Thyroid gland (tissue), 4 donors: ENCODE measurements around the gene AP3B1. TPM values are rescaled to one million over a fixed set of nuclear protein-coding genes. Genes with fewer than 3 reads are reported as not detected.
"Not testable (repeated sequence)": the region's sequence is repeated elsewhere in the genome, so short reads cannot be mapped to it uniquely, and the experiment has no call there.

Source experiments
- DNase-seq, 2 donors: peaks; one replicate each; pipeline ENCODE4 v3.0.0-alpha.2; 2019
- H3K27ac ChIP-seq, 3 donors: fragments of 200-600 bp; sonication (generic); 1 replicate in 2 of 3; 2 replicates in 1 of 3; pipeline ENCODE4 v1.5.1; 2016 to 2019; ENCODE audit warnings: mild to moderate bottlenecking in 1 of 3, moderate library complexity in 1 of 3
- H3K27me3 ChIP-seq: fragments of 200-600 bp; sonication (generic); one replicate; pipeline ENCODE4 v1.5.1; 2019
- H3K36me3 ChIP-seq, 2 donors: fragments of 200-600 bp; sonication (generic); one replicate each; pipeline ENCODE4 v1.5.1; 2016 to 2019
- H3K4me1 ChIP-seq, 2 donors: fragments of 200-600 bp; sonication (generic); one replicate each; pipeline ENCODE4 v1.5.1; 2017 to 2019
- H3K4me3 ChIP-seq, 3 donors: fragments of 200-600 bp; sonication (generic); replicated peaks in 1 of 3; 1 replicate in 2 of 3; 2 replicates in 1 of 3; pipeline ENCODE4 v1.5.1; 2016; ENCODE audit warnings: mild to moderate bottlenecking in 1 of 3
- H3K9me3 ChIP-seq: fragments of 200-600 bp; sonication (generic); one replicate; pipeline ENCODE4 v1.5.1; 2017
- CTCF ChIP-seq, 6 experiments: fragments of 200-600 bp in 3 of 6; fragments of 450-650 bp in 3 of 6; sonication (generic) in 3 of 6; IDR thresholded peaks; one replicate each; pipeline ENCODE4 v1.5.1; 2016 to 2019; ENCODE audit warnings: antibody characterized with exemption in 6 of 6, mild to moderate bottlenecking in 2 of 6, inconsistent platforms in 1 of 6, moderate library complexity in 1 of 6
- POLR2A ChIP-seq, 2 donors: fragments of 450-650 bp; IDR thresholded peaks; one replicate each; pipeline ENCODE4 v1.6.1; 2017; ENCODE audit warnings: antibody characterized with exemption in 2 of 2, mild to moderate bottlenecking in 2 of 2, moderate library complexity in 1 of 2
- WGBS, 2 donors: methylation state at CpG; one replicate each; pipeline ENCODE4 v1.1.5; 2017; 5-methylcytosine and 5-hydroxymethylcytosine counted together
- intact Hi-C: fragments of 100-400 bp; cut with DNase I; formaldehyde crosslinking; loops from one replicate; pipeline ENCODE4 v1.15.1; 2023
- total RNA-seq, 4 donors: library from RNA; depleted of rRNA; stranded (reverse); fragments of >200 nt; gene quantifications; one replicate each; pipeline ENCODE4 v1.2.3, GENCODE V29; 2016

The AP3B1 gene
- total RNA-seq, 4 donors from 2014 or later, result 60.9 to 86.6 (median 72.2) TPM

- H3K4me3 ChIP-seq, result no peak overlapping the region
- H3K27ac ChIP-seq, result no peak overlapping the region
- no peaks in the 10 kb centered on the region for H3K4me1 ChIP-seq
- H3K36me3 ChIP-seq, result no peaks in the 10 kb centered on the region
- no peaks in the 10 kb centered on the region for H3K9me3 ChIP-seq
- intact Hi-C loops, result no loop called here
- 95 to 98% methylated on average over 2 of the region's 2 CpGs for WGBS, 2 donors
- TF ChIP-seq CTCF (IDR thresholded peaks at IDR 0.05), result no peak
- TF ChIP-seq POLR2A (IDR thresholded peaks at IDR 0.05), result no peak
- H3K27me3 ChIP-seq, result no peaks in the 10 kb centered on the region
- DNase-seq, result no peak
Observed at GRCh38 chr5:78076351-78076750, 218.1 kb downstream of the AP3B1 start.

DNA sequence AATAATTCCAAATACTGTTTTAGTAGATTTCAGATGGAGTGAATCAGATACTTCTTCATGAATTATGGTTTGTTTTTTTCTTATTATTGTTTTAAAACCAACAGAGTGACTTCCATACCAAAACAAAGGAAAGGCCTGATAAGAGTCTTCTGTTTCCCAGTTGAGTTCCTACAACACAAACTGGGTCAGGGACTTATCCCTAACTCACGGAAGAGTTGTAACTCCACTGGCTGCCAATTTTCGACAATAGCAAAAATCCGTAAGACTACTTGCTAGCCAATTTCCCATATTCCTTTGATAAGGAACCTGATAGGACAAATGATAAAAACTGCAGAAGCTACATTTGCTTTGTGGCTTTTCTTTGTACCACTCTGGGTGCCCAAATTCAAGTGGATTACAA lies 219.2 kb downstream of the AP3B1 start:
- no peaks in the 10 kb centered on the region for H3K9me3 ChIP-seq

DNA sequence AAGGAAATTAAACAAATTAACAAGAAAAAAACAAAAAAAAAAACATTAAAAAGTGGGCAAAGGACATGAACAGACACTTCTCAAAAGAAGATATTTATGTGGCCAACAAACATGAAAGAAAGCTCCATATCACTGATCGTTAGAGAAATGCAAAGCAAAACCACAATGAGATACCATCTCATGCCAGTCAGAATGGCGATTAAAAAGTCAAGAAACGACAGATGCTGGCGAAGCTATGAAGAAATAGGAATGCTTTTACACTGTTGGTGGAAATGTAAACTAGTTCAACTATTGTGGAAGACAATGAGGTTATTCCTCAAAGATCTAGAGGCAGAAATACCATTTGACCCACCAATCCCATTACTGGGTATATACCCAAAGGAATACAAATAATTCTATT lies 223.8 kb downstream of the AP3B1 start:
- H3K27ac ChIP-seq, H3K27me3 ChIP-seq, intact Hi-C loops, H3K4me3 ChIP-seq, H3K36me3 ChIP-seq, DNase-seq, H3K9me3 ChIP-seq, H3K4me1 ChIP-seq: not testable (repeated sequence)
- WGBS, 2 donors, result 96% methylated on average over 4 of the region's 4 CpGs

More for the DNA sequence above, 219.2 kb downstream of the AP3B1 start:
- H3K4me1 ChIP-seq, result no peaks in the 10 kb centered on the region
- intact Hi-C loops, result no loop called here
- H3K4me3 ChIP-seq, result no peak overlapping the region
- H3K27me3 ChIP-seq, result no peaks in the 10 kb centered on the region
- DNase-seq, result no peak
- H3K27ac ChIP-seq, result no peak overlapping the region
- WGBS, 2 donors, result 97% methylated on average over 3 of the region's 3 CpGs
- no peaks in the 10 kb centered on the region for H3K36me3 ChIP-seq
- TF ChIP-seq CTCF (IDR thresholded peaks at IDR 0.05) (no peak), POLR2A (IDR thresholded peaks at IDR 0.05) (no peak)

- H3K4me3 ChIP-seq, H3K36me3 ChIP-seq, H3K4me1 ChIP-seq, H3K27ac ChIP-seq, H3K27me3 ChIP-seq, DNase-seq, intact Hi-C loops, H3K9me3 ChIP-seq: not testable (repeated sequence)
- 95 to 98% methylated on average over 3 of the region's 3 CpGs for WGBS, 2 donors
Observed at GRCh38 chr5:78067581-78067980, 226.9 kb downstream of the AP3B1 start.

GRCh38 chr5:78066722-78067121 lies 227.8 kb downstream of the AP3B1 start:
- intact Hi-C loops, DNase-seq: not testable (repeated sequence)
- WGBS, 2 donors, result 98% methylated on average over 5 of the region's 5 CpGs

DNA sequence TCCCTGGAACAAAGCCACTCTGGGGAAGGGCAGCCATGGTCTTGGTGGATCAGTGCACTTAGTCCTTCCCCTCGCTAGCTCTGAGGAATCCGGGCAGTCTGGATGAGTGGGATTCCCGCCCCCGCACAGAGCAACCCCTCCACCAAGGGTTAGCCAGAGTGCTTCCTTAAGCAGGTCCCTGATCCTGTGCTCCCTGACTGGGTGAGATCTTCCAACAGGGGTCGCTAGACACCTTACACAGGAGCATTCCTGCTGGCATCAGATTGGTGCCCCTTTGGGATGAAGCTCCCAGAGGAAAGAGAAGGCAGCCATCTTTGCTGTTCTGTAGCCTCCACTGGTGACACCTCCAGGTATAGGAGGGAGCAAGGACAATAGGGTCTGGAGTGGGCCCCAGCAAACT lies 228.8 kb downstream of the AP3B1 start:
- intact Hi-C loops, result no loop called here
- Histone ChIP-seq H3K9me3 (no peaks in the 10 kb centered on the region), H3K27me3 (no peaks in the 10 kb centered on the region), H3K4me3 (no peak overlapping the region), H3K27ac (no peak overlapping the region), H3K36me3 (no peaks in the 10 kb centered on the region), H3K4me1 (no peaks in the 10 kb centered on the region)
- WGBS, 2 donors, result 94 to 96% methylated on average over 3 of the region's 5 CpGs
- no peak for DNase-seq
- TF ChIP-seq POLR2A (IDR thresholded peaks at IDR 0.05) (no peak), CTCF (IDR thresholded peaks at IDR 0.05) (no peak)

More at GRCh38 chr5:78066722-78067121, 227.8 kb downstream of the AP3B1 start:
- not testable (repeated sequence) for H3K27me3 ChIP-seq, H3K27ac ChIP-seq, H3K36me3 ChIP-seq, H3K9me3 ChIP-seq, H3K4me1 ChIP-seq, H3K4me3 ChIP-seq

DNA sequence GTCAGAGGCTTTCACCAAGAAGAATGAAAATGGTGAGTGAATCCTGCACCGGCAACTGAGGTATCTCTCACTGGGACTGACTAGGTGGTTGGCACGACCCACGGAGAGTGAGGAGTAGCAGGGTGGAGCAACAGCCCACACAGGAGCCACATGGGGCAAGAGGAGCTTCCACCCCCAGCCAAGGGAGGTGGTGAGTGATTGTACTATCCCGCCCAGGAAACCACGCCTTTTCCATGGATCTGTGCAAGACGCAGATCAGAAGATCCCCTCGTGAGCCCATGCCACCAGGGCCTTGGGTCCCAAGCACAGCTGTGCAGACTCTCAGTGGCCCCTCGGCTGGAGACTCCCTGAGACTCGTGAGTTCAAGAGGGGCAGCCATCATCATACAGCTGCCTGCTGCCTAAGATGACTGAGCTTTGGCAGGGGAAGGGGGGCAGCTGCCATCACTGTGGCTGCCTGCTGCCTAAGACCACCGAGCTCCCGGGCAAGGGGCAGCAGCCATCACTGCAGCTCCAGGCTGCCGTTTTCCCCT lies 229.5 kb downstream of the AP3B1 start:
- Histone ChIP-seq H3K9me3 (no peaks in the 10 kb centered on the region), H3K4me1 (no peaks in the 10 kb centered on the region), H3K4me3 (no peak overlapping the region), H3K27ac (no peak overlapping the region), H3K27me3 (no peaks in the 10 kb centered on the region), H3K36me3 (no peaks in the 10 kb centered on the region)
- intact Hi-C loops, result no loop called here
- no peak for DNase-seq
- WGBS, 2 donors, result 94 to 96% methylated on average over 8 to 10 of the region's 12 CpGs
- no peak for TF ChIP-seq POLR2A (IDR thresholded peaks at IDR 0.05)
